Measurements from ENCODE around the gene ETFB. TPM values are rescaled to one million over a fixed set of nuclear protein-coding genes. Genes with fewer than 3 reads are reported as not detected.

Gene ETFB
- total RNA-seq, 2 donors from 2014 or later = 54.3 to 77.3 TPM

DNA sequence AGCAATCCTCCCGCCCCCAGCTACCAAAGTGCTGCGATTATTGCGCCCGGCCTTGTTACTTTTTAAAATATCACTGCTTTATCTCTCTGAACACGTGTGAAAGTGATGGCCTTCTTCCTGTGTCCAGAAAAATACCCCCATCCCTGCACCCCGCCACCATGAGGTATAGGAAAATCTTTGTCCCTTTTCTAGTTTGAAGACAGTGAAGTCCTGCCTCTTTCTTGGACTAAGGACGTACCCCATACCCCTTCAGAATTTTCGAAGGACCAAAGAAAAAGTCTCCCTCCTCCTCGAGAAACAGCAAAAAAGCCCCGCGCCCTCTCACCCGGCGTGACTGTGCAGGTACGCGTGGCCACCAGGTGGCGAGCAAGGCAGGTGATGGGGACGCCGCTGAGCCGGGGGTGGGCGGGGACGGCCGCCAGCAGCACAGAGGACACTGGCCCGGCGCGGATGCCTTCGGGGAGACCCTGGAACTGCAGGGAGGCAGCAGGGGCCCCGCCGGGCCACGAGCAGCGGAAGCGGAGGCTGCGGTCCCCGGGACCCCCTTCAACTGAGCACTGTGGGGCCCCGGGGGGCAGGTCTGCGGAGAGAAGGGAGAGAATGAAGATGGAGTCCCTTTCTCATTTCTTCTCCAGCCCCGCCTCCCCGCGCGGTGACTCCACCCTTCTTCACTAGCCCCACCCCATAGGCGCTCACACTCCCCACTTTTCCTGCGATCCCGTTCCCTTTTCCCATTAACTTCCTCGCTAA is 27.4 kb downstream of the ETFB start:
- Mint-ChIP-seq H3K27ac (peak overlapping the region; percentile 98), H3K27me3 (ENCODE audit: insufficient read depth) (peaks cover 7% of the 10 kb centered on the region), H3K4me3 (peak overlapping the region; percentile 79), H3K36me3 (ENCODE audit: low read depth) (peaks cover 19% of the 10 kb centered on the region), H3K9me3 (no peaks in the 10 kb centered on the region), H3K4me1 (peaks cover 25% of the 10 kb centered on the region)
- peak; percentile 97 for DNase-seq
- 4 to 12% methylated on average over 19 to 42 of the region's 43 CpGs for WGBS, 2 experiments (ENCODE audit: insufficient coverage in 1 of 2, insufficient read length in 1 of 2)
- Histone ChIP-seq H3K27me3 (ENCODE audit: control insufficient read depth, insufficient read depth, low read length, poor library complexity, severe bottlenecking) (no peaks in the 10 kb centered on the region), H3K9me3 (ENCODE audit: control insufficient read depth, low read length) (no peaks in the 10 kb centered on the region), H3K4me1 (ENCODE audit: control insufficient read depth, insufficient read depth, low read length) (peaks cover 9% of the 10 kb centered on the region), H3K9ac (ENCODE audit: extremely low read depth, low read length, poor library complexity, severe bottlenecking) (peak overlapping the region; percentile 33), H3K4me3 (ENCODE audit: low read length) (peak overlapping the region; percentile 84), H3K36me3 (ENCODE audit: control insufficient read depth, insufficient read depth, low read length) (no peaks in the 10 kb centered on the region), H3K27ac (ENCODE audit: low read depth, low read length) (peak overlapping the region; percentile 44)
- TF ChIP-seq, protein P1, sequence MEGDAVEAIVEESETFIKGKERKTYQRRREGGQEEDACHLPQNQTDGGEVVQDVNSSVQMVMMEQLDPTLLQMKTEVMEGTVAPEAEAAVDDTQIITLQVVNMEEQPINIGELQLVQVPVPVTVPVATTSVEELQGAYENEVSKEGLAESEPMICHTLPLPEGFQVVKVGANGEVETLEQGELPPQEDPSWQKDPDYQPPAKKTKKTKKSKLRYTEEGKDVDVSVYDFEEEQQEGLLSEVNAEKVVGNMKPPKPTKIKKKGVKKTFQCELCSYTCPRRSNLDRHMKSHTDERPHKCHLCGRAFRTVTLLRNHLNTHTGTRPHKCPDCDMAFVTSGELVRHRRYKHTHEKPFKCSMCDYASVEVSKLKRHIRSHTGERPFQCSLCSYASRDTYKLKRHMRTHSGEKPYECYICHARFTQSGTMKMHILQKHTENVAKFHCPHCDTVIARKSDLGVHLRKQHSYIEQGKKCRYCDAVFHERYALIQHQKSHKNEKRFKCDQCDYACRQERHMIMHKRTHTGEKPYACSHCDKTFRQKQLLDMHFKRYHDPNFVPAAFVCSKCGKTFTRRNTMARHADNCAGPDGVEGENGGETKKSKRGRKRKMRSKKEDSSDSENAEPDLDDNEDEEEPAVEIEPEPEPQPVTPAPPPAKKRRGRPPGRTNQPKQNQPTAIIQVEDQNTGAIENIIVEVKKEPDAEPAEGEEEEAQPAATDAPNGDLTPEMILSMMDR (conservative IDR thresholded peaks at IDR 0.05) = peak; percentile 94

DNA sequence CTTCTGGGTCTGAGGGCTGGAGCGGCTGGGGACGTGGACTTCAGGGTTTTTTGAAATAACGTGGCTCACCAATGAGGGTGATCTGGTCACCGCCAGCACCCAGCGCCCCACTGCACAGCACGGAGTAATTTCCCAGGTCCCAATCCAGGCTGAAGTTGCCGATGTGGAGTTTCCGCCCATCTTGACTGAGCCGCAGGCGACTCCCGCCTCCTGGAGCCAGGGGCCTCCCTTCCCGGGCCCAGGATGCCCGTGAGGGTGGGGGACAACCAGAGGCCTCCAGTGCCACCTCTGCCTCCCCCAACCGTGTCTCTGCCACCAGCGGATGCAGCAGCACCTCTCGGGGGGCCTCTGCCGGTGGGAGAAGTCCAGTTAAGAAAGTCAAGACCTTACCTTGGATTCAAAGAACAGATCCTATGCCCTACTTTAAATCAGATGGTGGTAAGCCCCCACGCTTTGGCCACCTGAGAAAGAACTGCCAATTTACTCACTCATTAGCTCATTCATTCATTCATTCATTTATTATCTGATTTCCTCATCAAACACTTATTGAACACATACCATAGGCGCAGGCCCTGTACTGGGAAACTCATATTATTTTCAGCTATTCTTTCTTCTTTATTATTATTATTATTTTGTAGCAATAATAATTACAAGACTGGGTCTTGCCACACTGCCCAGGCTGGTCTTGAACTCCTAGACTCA is 28.2 kb downstream of the ETFB start:
- Histone ChIP-seq H3K4me3 (ENCODE audit: low read length) (peak overlapping the region; percentile 84), H3K9me3 (ENCODE audit: control insufficient read depth, low read length) (no peaks in the 10 kb centered on the region), H3K36me3 (ENCODE audit: control insufficient read depth, insufficient read depth, low read length) (no peaks in the 10 kb centered on the region), H3K27ac (ENCODE audit: low read depth, low read length) (no peak overlapping the region), H3K27me3 (ENCODE audit: control insufficient read depth, insufficient read depth, low read length, poor library complexity, severe bottlenecking) (no peaks in the 10 kb centered on the region), H3K4me1 (ENCODE audit: control insufficient read depth, insufficient read depth, low read length) (peaks cover 9% of the 10 kb centered on the region), H3K9ac (ENCODE audit: extremely low read depth, low read length, poor library complexity, severe bottlenecking) (no peak overlapping the region)
- H3K36me3 Mint-ChIP-seq (ENCODE audit: low read depth) = peaks cover 22% of the 10 kb centered on the region
- H3K9me3 Mint-ChIP-seq = no peaks in the 10 kb centered on the region
- peak overlapping the region; percentile 79 for H3K4me3 Mint-ChIP-seq
- TF ChIP-seq, protein P1 (conservative IDR thresholded peaks at IDR 0.05) = no peak
- DNase-seq = peak; percentile 48
- 87 to 90% methylated on average over 15 to 19 of the region's 19 CpGs for WGBS, 2 experiments (ENCODE audit: insufficient coverage in 1 of 2, insufficient read length in 1 of 2)
- H3K27me3 Mint-ChIP-seq (ENCODE audit: insufficient read depth) = peaks cover 7% of the 10 kb centered on the region
- H3K27ac Mint-ChIP-seq = peak overlapping the region; percentile 48
- H3K4me1 Mint-ChIP-seq = peaks cover 23% of the 10 kb centered on the region

DNA sequence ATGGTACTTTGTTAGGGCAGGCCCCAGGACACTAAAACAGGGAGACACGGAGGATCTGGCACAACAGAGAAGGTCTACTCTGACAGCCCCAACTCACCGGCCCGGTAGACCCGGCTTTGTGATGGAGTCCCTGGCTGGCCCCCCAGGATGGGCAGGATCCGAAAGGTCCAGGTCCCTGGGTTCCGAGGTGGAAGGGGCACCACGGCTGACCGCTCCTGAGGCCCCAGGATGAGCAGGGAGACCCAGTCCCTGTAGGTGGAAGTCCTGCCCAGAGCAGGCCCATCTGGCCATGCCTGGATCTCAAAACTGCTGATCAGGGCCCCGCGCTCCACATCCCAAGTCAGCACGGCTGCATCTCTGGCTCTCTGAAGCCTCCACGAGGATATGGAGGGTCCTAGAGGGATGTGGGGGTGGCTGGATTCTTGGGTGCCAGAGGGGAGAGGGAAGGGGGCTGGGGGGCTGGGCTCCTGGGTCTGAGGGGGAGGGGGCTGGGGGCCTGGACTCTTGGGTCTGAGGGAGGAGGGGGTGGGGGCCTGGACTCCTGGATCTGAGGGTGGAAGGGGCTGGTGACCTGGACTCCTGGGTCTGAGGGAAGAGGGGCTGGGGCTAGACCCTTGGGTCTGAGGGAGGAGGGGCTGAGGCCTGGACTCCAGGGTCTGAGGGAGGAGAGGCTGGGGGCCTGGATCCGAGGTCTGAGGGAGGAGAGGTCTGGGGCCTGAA is 28.9 kb downstream of the ETFB start:
- no peak overlapping the region for H3K4me3 Mint-ChIP-seq
- peaks cover 7% of the 10 kb centered on the region for H3K27me3 Mint-ChIP-seq (ENCODE audit: insufficient read depth)
- no peaks in the 10 kb centered on the region for H3K9me3 ChIP-seq (ENCODE audit: control insufficient read depth, low read length)
- WGBS, 2 experiments (ENCODE audit: insufficient coverage in 1 of 2, insufficient read length in 1 of 2) = 96% methylated on average over 6 to 13 of the region's 13 CpGs
- H3K4me1 ChIP-seq (ENCODE audit: control insufficient read depth, insufficient read depth, low read length) = peaks cover 7% of the 10 kb centered on the region
- H3K9me3 Mint-ChIP-seq = no peaks in the 10 kb centered on the region
- peaks cover 16% of the 10 kb centered on the region for H3K4me1 Mint-ChIP-seq
- H3K36me3 Mint-ChIP-seq (ENCODE audit: low read depth) = peaks cover 22% of the 10 kb centered on the region
- H3K4me3 ChIP-seq (ENCODE audit: low read length) = no peak overlapping the region
- H3K36me3 ChIP-seq (ENCODE audit: control insufficient read depth, insufficient read depth, low read length) = peaks cover 2% of the 10 kb centered on the region
- H3K27ac ChIP-seq (ENCODE audit: low read depth, low read length) = no peak overlapping the region
- TF ChIP-seq, protein P1 (conservative IDR thresholded peaks at IDR 0.05) = no peak
- peak; percentile 42 for DNase-seq
- no peaks in the 10 kb centered on the region for H3K27me3 ChIP-seq (ENCODE audit: control insufficient read depth, insufficient read depth, low read length, poor library complexity, severe bottlenecking)
- no peak overlapping the region for H3K27ac Mint-ChIP-seq
- H3K9ac ChIP-seq (ENCODE audit: extremely low read depth, low read length, poor library complexity, severe bottlenecking) = no peak overlapping the region
